Dermis microvascular lymphatic vessel endothelial cell (primary cell): ENCODE measurements around the gene SMYD3. TPM values are rescaled to one million over a fixed set of nuclear protein-coding genes. Genes with fewer than 3 reads are reported as not detected.

Source experiments
- DNase-seq, 2 donors: peaks; one replicate each; pipeline versions ENCODE4 v3.0.0 to v3.0.0-alpha.2; 2010; ENCODE audit warnings: low read depth in 2 of 2
- total RNA-seq: library from RNA; depleted of rRNA; stranded (reverse); fragments of >200 nt; gene quantifications from 2 replicates; pipeline ENCODE4 v1.2.1, GENCODE V29; 2014

The SMYD3 gene
- total RNA-seq, 1 donor from 2014 or later = 17.8 TPM

- DNase-seq = no peak
Measured at GRCh38 chr1:245814651-245815050, 692.4 kb downstream of the SMYD3 start.

GRCh38 chr1:245812278-245812677, 694.8 kb downstream of the SMYD3 start:
- DNase-seq = no peak

- no peak for DNase-seq
Measured at GRCh38 chr1:245810789-245811337, 696.2 kb downstream of the SMYD3 start.

GRCh38 chr1:245810181-245810769, 696.8 kb downstream of the SMYD3 start:
- no peak for DNase-seq

GRCh38 chr1:245809361-245809760, 697.7 kb downstream of the SMYD3 start:
- no peak for DNase-seq

- no peak for DNase-seq
Measured at GRCh38 chr1:245807954-245808719, 698.9 kb downstream of the SMYD3 start.

GRCh38 chr1:245807306-245807705, 699.8 kb downstream of the SMYD3 start:
- no peak for DNase-seq

GRCh38 chr1:245805532-245805931, 701.5 kb downstream of the SMYD3 start:
- DNase-seq = no peak

GRCh38 chr1:245804696-245805095, 702.4 kb downstream of the SMYD3 start:
- no peak for DNase-seq

GRCh38 chr1:245803666-245804037, 703.4 kb downstream of the SMYD3 start:
- no peak for DNase-seq

GRCh38 chr1:245802941-245803665, 704.0 kb downstream of the SMYD3 start:
- no peak for DNase-seq

GRCh38 chr1:245800901-245801605, 706.0 kb downstream of the SMYD3 start:
- DNase-seq = no peak

- DNase-seq = no peak
Measured at GRCh38 chr1:245798349-245798711, 708.7 kb downstream of the SMYD3 start.

- DNase-seq = peak in 1 of 2 donors; percentile 3
Measured at GRCh38 chr1:245797592-245798348, 709.3 kb downstream of the SMYD3 start.

- DNase-seq = no peak
Measured at GRCh38 chr1:245791410-245792312, 715.4 kb downstream of the SMYD3 start.

- no peak for DNase-seq
Measured at GRCh38 chr1:245790441-245790840, 716.6 kb downstream of the SMYD3 start.

- no peak for DNase-seq
Measured at GRCh38 chr1:245788886-245789285, 718.2 kb downstream of the SMYD3 start.

- DNase-seq = peak in 1 of 2 donors; percentile 8
Measured at GRCh38 chr1:245788269-245788668, 718.8 kb downstream of the SMYD3 start.

GRCh38 chr1:245786948-245787347, 720.1 kb downstream of the SMYD3 start:
- DNase-seq = no peak
